GM21423 (cell line): ENCODE results near the gene KDM2A.

ENCODE experiments used
- ATAC-seq: cut with Tn5 transposase; IDR thresholded peaks from one replicate; pipeline ENCODE4 v1.9.1; 2021; ENCODE audit warnings: mild to moderate bottlenecking, moderate library complexity; ENCODE audit not compliant: unreplicated experiment

Gene KDM2A

GRCh38 chr11:67300256-67300755, 181.2 kb downstream of the KDM2A start:
- ATAC-seq: no peak

- no peak for ATAC-seq
Observed at GRCh38 chr11:67300756-67301312, 181.8 kb downstream of the KDM2A start.

- no peak for ATAC-seq
Observed at GRCh38 chr11:67301313-67301921, 182.4 kb downstream of the KDM2A start.

GRCh38 chr11:67301951-67302516, 183.0 kb downstream of the KDM2A start:
- ATAC-seq: no peak

- ATAC-seq: no peak
Observed at GRCh38 chr11:67302571-67303131, 183.6 kb downstream of the KDM2A start.

- ATAC-seq: no peak
Observed at GRCh38 chr11:67303132-67303834, 184.2 kb downstream of the KDM2A start, which contains the start of gene SSH3. TSS of gene SSH3 (plus strand) at chr11:67303530. CDS start at chr11:67303626, 96 bp downstream.

- no peak for ATAC-seq
Observed at GRCh38 chr11:67303835-67304411, 184.9 kb downstream of the KDM2A start.

GRCh38 chr11:67304511-67305113, 185.5 kb downstream of the KDM2A start:
- ATAC-seq: no peak

- ATAC-seq: no peak
Observed at GRCh38 chr11:67306769-67307544, 187.9 kb downstream of the KDM2A start.

GRCh38 chr11:67307545-67308001, 188.5 kb downstream of the KDM2A start:
- ATAC-seq: no peak
